SKM-1 (cell line): Measurements from ENCODE around the gene CADM2.
"Not testable (repeated sequence)": the region's sequence is repeated elsewhere in the genome, so short reads cannot be mapped to it uniquely, and the experiment has no call there.

Source experiments
- DNase-seq: peaks from one replicate; lab custom pipeline; 2025; ENCODE audit not compliant: unreplicated experiment; lab: John Stamatoyannopoulos, UW

CADM2 gene

DNA sequence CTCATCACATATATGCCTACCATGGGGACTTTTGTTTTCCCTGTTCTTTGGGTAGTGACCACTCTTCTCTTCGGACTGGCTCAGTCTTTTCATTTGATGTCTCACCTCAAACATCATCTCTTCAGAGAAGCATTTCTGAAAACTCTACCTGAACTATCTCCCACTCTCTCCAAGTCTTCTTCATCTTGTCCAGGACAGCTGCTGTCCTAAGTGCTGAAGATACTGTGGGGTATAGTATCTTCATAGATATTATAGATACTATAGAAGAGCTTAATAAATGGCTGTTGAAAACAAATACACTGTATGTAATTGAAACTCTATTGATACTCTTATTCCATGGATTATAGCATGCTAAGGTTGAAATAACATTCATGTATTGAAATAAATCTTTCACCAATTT is 672.3 kb downstream of the CADM2 start:
- no peak for DNase-seq

- no peak for DNase-seq
Measured at GRCh38 chr3:85632921-85633320, 674.1 kb downstream of the CADM2 start.

GRCh38 chr3:85652360-85652759 is 693.6 kb downstream of the CADM2 start:
- DNase-seq: no peak

- DNase-seq: no peak
Measured at GRCh38 chr3:85660451-85660850, 701.7 kb downstream of the CADM2 start.

DNA sequence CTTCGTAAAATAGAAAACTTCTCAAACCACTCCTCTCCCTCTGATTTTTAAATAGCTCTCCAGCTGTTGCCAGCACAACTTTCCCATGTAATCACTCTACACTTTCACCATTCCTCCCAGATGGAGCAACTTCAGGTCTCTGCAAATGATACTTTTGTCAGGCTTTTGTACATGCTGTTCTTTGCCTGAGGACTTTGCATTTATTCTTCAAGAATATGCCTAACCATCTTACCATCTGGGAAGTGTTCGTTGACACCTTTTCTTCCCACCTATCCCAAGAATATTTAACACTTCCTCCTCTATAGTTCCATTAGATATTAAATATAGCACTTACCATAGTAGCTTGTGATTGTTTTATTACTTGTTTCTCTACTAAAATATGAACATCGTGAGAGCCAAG is 703.7 kb downstream of the CADM2 start:
- no peak for DNase-seq

DNA sequence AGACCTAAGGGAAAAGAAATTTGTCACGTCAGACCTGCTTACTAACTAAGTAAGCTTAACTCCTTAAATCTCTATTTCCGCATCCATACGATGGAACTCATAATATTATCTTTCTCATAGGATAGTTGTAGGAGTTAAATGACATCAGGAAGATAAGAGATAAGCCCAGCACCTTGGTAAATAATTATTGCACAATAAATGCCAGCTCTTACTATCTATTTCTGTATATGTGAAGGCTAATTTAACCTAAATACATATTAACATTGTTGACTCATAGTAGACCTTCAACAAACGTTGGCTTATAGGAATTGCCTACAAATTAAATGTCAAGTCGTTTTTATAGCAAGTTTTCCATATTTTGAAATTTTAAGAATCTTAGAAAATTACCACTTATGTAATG is 709.0 kb downstream of the CADM2 start:
- no peak for DNase-seq

- no peak for DNase-seq
Measured at GRCh38 chr3:85670634-85671205, 711.9 kb downstream of the CADM2 start.

- no peak for DNase-seq
Measured at GRCh38 chr3:85672761-85673160, 714.0 kb downstream of the CADM2 start.

DNA sequence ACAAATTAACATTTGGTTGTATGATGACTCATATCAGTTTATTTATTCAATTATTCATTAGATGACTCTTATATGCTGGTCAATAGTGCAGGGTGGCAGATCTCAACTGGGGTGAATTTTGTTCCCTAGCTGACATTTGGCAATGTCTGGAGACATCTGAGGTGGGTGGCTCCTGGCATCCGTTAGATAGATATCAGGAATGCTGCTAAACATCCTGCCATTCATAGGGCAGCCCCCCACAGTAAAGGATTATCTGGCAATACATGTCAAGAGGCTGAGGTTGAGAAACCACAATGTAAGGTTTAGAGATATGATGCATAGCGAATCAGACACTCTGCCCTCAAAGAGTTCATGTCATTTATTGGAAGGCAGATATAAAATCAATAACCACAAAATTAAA is 719.9 kb downstream of the CADM2 start:
- no peak for DNase-seq

GRCh38 chr3:85681906-85682305 is 723.1 kb downstream of the CADM2 start:
- no peak for DNase-seq

GRCh38 chr3:85691196-85691595 is 732.4 kb downstream of the CADM2 start:
- DNase-seq: no peak

DNA sequence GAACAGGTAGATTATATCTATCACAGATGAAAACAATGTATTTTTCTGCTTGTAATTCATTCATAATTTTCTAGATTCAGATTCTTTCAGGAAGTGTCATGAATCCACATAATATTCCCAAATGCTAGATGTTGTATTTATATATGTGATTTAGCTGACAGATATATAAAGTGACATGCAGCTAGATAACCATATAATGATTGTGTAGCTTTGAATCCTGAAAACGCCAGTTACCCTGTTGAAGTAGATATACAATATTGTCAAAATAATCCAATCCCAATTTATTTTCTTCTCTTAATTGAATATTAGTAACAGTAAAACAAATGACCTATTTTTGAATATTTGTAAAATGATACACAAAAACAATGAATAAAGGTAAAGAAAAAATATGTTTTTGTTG is 738.4 kb downstream of the CADM2 start:
- DNase-seq: no peak

DNA sequence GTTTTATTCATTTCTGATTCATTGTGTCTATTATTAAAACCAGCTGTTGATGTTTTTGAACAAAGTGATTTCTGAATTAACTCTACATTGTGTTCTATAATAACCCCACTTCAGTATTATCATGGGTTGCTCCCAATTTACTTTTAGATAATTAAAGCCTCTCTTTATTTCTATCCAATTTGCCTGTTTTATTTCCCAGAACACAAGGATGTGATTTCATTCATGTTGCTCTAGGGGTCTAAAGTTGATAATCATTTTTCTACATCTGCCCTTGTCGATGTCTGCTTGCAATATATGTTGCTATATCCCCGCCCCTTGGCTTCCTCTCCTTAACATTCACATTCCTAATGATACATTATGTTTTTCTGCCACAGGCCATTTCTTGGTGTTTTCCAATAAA is 747.3 kb downstream of the CADM2 start:
- DNase-seq: no peak

- not testable (repeated sequence) for DNase-seq
Measured at GRCh38 chr3:85708325-85708724, 749.5 kb downstream of the CADM2 start.

GRCh38 chr3:85709346-85709892 is 750.6 kb downstream of the CADM2 start:
- no peak for DNase-seq

- no peak for DNase-seq
Measured at GRCh38 chr3:85710490-85710889, 751.7 kb downstream of the CADM2 start.

- no peak for DNase-seq
Measured at GRCh38 chr3:85721409-85722145, 762.8 kb downstream of the CADM2 start.

- no peak for DNase-seq
Measured at GRCh38 chr3:85725809-85726208, 767.0 kb downstream of the CADM2 start.

DNA sequence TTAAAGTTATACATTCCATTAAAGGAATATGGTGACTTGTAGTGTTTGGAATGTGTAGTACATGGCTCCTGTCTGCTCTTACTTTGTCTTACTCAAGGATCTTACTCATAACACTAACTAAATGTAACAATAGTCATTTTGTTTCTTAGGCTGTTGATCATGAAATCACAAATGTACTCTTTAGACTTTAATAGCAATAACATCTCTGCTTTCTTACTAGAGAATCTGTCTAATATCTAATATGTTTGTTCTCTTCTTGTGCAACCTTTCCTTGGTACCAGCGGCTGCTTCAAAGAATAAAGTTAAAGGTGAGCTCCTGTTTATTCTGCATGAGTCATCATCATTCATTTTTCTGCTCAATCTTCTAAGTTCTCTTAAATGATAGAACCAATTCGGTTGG is 767.5 kb downstream of the CADM2 start:
- no peak for DNase-seq

DNA sequence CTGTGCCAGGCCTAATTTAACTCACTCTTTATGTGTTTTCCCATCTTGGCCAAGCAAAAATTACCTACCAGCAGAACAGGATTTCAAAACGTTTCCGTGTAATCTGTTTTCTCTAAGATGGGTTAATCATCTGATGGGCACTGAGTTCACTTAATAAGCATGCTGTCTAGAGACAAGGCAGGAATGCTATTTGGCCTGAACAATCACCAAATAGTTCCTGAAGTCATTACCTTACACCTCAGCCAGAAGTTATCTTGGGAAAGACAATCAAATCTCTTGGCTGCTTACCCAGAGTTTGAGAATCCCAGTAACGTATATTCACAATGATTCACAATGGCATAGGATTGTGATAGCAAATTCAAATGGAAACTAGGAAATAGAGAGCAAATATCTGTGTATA is 779.1 kb downstream of the CADM2 start:
- no peak for DNase-seq

DNA sequence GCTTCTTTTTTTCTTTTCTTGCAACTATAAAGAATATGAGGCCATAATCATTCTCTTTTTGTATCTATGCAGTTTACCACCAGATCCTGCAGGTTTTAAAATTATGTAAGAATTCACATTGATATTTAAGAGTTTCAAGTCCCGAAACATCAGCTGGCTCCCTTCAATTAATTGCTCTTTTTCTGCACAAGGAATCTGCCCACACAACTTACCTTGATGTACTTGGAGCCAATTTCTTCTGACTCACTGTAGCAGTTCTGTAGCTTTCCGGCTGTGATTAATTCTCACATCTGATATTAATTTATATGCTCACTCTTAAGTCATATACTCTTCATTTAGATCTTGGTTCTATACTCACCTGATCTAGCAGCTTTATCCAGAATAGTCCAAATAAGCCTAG is 781.8 kb downstream of the CADM2 start:
- DNase-seq: no peak

GRCh38 chr3:85758442-85758841 is 799.7 kb downstream of the CADM2 start:
- no peak for DNase-seq

DNA sequence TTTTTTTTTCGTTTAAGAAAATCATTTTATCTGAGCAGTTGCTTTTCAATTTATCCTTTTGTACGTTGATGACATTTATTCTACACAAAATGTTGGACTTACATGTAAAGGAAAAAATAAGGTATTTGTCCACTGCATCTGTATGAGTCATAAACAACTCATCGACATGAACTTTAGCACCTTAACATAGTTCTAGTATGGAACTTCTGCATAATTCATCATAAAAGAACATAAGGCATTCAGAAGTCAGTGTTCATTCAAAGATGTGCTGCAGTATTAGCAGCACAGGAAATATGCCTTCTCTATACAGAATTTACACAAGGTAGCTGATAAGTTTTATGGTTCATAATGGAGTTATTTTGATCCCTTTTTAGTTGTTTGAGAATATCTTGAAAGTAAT is 801.6 kb downstream of the CADM2 start:
- DNase-seq: no peak
